ENCODE data around the gene MALRD1.

Gene MALRD1

GRCh38 chr10:19299645-19300044 lies 251.0 kb downstream of the MALRD1 start:
- TF ChIP-seq SPI1 (IDR thresholded peaks at IDR 0.05; ENCODE audit: low read depth, low read length), result no peak
- no peak for TF ChIP-seq POLR2A (IDR thresholded peaks at IDR 0.05; ENCODE audit: low read depth, low read length)
- no peak for TF ChIP-seq PAX5 (IDR thresholded peaks at IDR 0.05; ENCODE audit: insufficient read depth, low read length, severe bottlenecking)
- no peak for TF ChIP-seq POU2F2 (IDR thresholded peaks at IDR 0.05; ENCODE audit: low read depth, low read length)
- TF ChIP-seq POLR2AphosphoS5 (IDR thresholded peaks at IDR 0.05; ENCODE audit: low read depth, low read length), result no peak
- no peak for TF ChIP-seq TAF1 (IDR thresholded peaks at IDR 0.05; ENCODE audit: low read depth, low read length)
- FAIRE-seq, result no peak
- no peak for DNase-seq (ENCODE audit: insufficient read length, low spot score)

GRCh38 chr10:19302117-19302516 lies 253.5 kb downstream of the MALRD1 start:
- no peak for DNase-seq (ENCODE audit: insufficient read length, low spot score)
- no peak for TF ChIP-seq TAF1 (IDR thresholded peaks at IDR 0.05; ENCODE audit: low read depth, low read length)
- TF ChIP-seq POLR2A (IDR thresholded peaks at IDR 0.05; ENCODE audit: low read depth, low read length), result no peak
- FAIRE-seq, result no peak

GRCh38 chr10:19310066-19310465 lies 261.5 kb downstream of the MALRD1 start:
- DNase-seq (ENCODE audit: insufficient read length, low spot score), result no peak
- TF ChIP-seq PAX5 (IDR thresholded peaks at IDR 0.05; ENCODE audit: insufficient read depth, low read length, severe bottlenecking) (no peak), POU2F2 (IDR thresholded peaks at IDR 0.05; ENCODE audit: low read depth, low read length) (no peak), POLR2AphosphoS5 (IDR thresholded peaks at IDR 0.05; ENCODE audit: low read depth, low read length) (no peak), POLR2A (IDR thresholded peaks at IDR 0.05; ENCODE audit: low read depth, low read length) (no peak), TAF1 (IDR thresholded peaks at IDR 0.05; ENCODE audit: low read depth, low read length) (no peak), SPI1 (IDR thresholded peaks at IDR 0.05; ENCODE audit: low read depth, low read length) (no peak)
- FAIRE-seq, result no peak

GRCh38 chr10:19316204-19316870 lies 267.7 kb downstream of the MALRD1 start:
- no peak for DNase-seq (ENCODE audit: insufficient read length, low spot score)
- TF ChIP-seq POU2F2 (IDR thresholded peaks at IDR 0.05; ENCODE audit: low read depth, low read length) (no peak), SPI1 (IDR thresholded peaks at IDR 0.05; ENCODE audit: low read depth, low read length) (no peak), POLR2A (IDR thresholded peaks at IDR 0.05; ENCODE audit: low read depth, low read length) (no peak), POLR2AphosphoS5 (IDR thresholded peaks at IDR 0.05; ENCODE audit: low read depth, low read length) (no peak), TAF1 (IDR thresholded peaks at IDR 0.05; ENCODE audit: low read depth, low read length) (no peak)
- FAIRE-seq, result no peak

GRCh38 chr10:19317952-19318351 lies 269.4 kb downstream of the MALRD1 start:
- TF ChIP-seq SPI1 (IDR thresholded peaks at IDR 0.05; ENCODE audit: low read depth, low read length), result no peak
- FAIRE-seq (no peak), DNase-seq (ENCODE audit: insufficient read length, low spot score) (no peak)

- FAIRE-seq (no peak), DNase-seq (ENCODE audit: insufficient read length, low spot score) (no peak)
- no peak for TF ChIP-seq SPI1 (IDR thresholded peaks at IDR 0.05; ENCODE audit: low read depth, low read length)
- no peak for TF ChIP-seq POU2F2 (IDR thresholded peaks at IDR 0.05; ENCODE audit: low read depth, low read length)
- TF ChIP-seq TAF1 (IDR thresholded peaks at IDR 0.05; ENCODE audit: low read depth, low read length), result no peak
- no peak for TF ChIP-seq PAX5 (IDR thresholded peaks at IDR 0.05; ENCODE audit: insufficient read depth, low read length, severe bottlenecking)
- TF ChIP-seq POLR2AphosphoS5 (IDR thresholded peaks at IDR 0.05; ENCODE audit: low read depth, low read length), result no peak
- TF ChIP-seq POLR2A (IDR thresholded peaks at IDR 0.05; ENCODE audit: low read depth, low read length), result no peak
Observed at GRCh38 chr10:19325581-19325980, 277.0 kb downstream of the MALRD1 start.

GRCh38 chr10:19328582-19328981 lies 280.0 kb downstream of the MALRD1 start:
- TF ChIP-seq POLR2AphosphoS5 (IDR thresholded peaks at IDR 0.05; ENCODE audit: low read depth, low read length) (no peak), TAF1 (IDR thresholded peaks at IDR 0.05; ENCODE audit: low read depth, low read length) (no peak), POLR2A (IDR thresholded peaks at IDR 0.05; ENCODE audit: low read depth, low read length) (no peak), POU2F2 (IDR thresholded peaks at IDR 0.05; ENCODE audit: low read depth, low read length) (no peak), SPI1 (IDR thresholded peaks at IDR 0.05; ENCODE audit: low read depth, low read length) (no peak), PAX5 (IDR thresholded peaks at IDR 0.05; ENCODE audit: insufficient read depth, low read length, severe bottlenecking) (no peak)
- no peak for FAIRE-seq
- DNase-seq (ENCODE audit: insufficient read length, low spot score), result no peak

- no peak for FAIRE-seq
- TF ChIP-seq POU2F2 (IDR thresholded peaks at IDR 0.05; ENCODE audit: low read depth, low read length) (no peak), POLR2A (IDR thresholded peaks at IDR 0.05; ENCODE audit: low read depth, low read length) (no peak), PAX5 (IDR thresholded peaks at IDR 0.05; ENCODE audit: insufficient read depth, low read length, severe bottlenecking) (no peak), TAF1 (IDR thresholded peaks at IDR 0.05; ENCODE audit: low read depth, low read length) (no peak), SPI1 (IDR thresholded peaks at IDR 0.05; ENCODE audit: low read depth, low read length) (no peak), POLR2AphosphoS5 (IDR thresholded peaks at IDR 0.05; ENCODE audit: low read depth, low read length) (no peak)
Observed at GRCh38 chr10:19329475-19329874, 280.9 kb downstream of the MALRD1 start.

GRCh38 chr10:19332304-19332703 lies 283.7 kb downstream of the MALRD1 start:
- TF ChIP-seq SPI1 (IDR thresholded peaks at IDR 0.05; ENCODE audit: low read depth, low read length) (no peak), TAF1 (IDR thresholded peaks at IDR 0.05; ENCODE audit: low read depth, low read length) (no peak), PAX5 (IDR thresholded peaks at IDR 0.05; ENCODE audit: insufficient read depth, low read length, severe bottlenecking) (no peak), POU2F2 (IDR thresholded peaks at IDR 0.05; ENCODE audit: low read depth, low read length) (no peak), POLR2AphosphoS5 (IDR thresholded peaks at IDR 0.05; ENCODE audit: low read depth, low read length) (no peak), POLR2A (IDR thresholded peaks at IDR 0.05; ENCODE audit: low read depth, low read length) (no peak)
- DNase-seq (ENCODE audit: insufficient read length, low spot score) (no peak), FAIRE-seq (no peak)

More at GRCh38 chr10:19329475-19329874, 280.9 kb downstream of the MALRD1 start:
- no peak for DNase-seq (ENCODE audit: insufficient read length, low spot score)

GRCh38 chr10:19333631-19334030 lies 285.0 kb downstream of the MALRD1 start:
- DNase-seq (ENCODE audit: insufficient read length, low spot score), result no peak
- TF ChIP-seq TAF1 (IDR thresholded peaks at IDR 0.05; ENCODE audit: low read depth, low read length), result no peak
- no peak for TF ChIP-seq PAX5 (IDR thresholded peaks at IDR 0.05; ENCODE audit: insufficient read depth, low read length, severe bottlenecking)
- TF ChIP-seq POU2F2 (IDR thresholded peaks at IDR 0.05; ENCODE audit: low read depth, low read length), result no peak
- no peak for TF ChIP-seq POLR2AphosphoS5 (IDR thresholded peaks at IDR 0.05; ENCODE audit: low read depth, low read length)
- TF ChIP-seq POLR2A (IDR thresholded peaks at IDR 0.05; ENCODE audit: low read depth, low read length), result no peak
- TF ChIP-seq SPI1 (IDR thresholded peaks at IDR 0.05; ENCODE audit: low read depth, low read length), result no peak
- no peak for FAIRE-seq

All from GM12891 (cell line).